Metanephros (tissue), 1 donor: ENCODE results near the gene MAP4K4. TPM values are rescaled to one million over a fixed set of nuclear protein-coding genes. Genes with fewer than 3 reads are reported as not detected.

Experiments used
- total RNA-seq: library from RNA; depleted of rRNA; stranded (reverse); fragments of >200 nt; gene quantifications from one replicate; pipeline ENCODE4 v1.2.3, GENCODE V29; 2014

MAP4K4 gene
- 69.7 TPM for total RNA-seq

DNA sequence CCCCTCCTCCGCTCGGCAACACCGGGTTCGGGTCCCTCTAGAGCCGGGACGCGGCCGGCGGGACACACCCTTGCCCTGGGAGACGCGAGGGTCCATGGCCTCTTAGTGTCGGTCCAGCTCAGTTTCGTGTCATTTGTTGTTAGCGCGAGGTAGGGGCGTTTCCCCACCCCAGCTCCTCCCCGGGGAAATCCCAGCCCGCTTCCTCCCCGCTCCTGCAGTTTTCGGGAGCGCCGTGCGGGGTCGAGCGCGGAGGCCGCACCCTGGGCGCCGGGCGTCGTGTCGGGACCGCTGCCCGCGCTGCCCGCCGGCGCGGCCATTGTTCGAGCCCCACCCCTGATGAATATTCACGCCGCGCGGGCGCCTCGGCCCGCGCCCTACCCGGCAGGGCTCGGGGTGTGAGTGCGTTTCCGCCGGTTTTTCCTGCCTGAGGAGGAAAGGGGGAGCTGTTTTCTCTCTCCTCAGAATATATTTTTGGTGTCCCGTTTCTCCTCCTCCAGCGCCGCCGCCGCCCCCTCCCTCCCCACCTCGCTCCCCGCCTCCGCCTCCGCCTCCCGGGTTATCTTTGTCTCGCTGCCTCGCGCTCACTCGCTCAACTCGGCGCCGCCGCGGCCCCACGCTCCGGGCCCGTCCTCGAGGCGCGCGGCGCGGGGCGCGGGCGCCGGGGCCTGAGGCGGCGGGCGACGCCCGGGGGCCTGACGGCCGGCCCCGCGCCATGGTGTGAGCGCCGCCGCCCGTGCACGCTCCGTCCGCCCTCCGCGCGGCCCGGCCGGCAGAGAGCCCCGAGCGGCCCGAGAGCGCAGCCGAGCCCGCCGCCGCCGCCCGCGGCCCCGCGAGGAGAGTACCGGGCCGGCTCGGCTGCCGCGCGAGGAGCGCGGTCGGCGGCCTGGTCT lies at the start of gene MAP4K4:
MAP4K4 (plus strand) TSS at position 584 of the 890 bp plus-strand sequence. CDS start 374 bp downstream, outside the sequence.

Other genes with a start within 250 kb of the MAP4K4 start
- gene RFX8, start 222.6 kb upstream of the MAP4K4 start, total RNA-seq, result 2.5 TPM